HL-60 (cell line): ENCODE measurements around the gene FLYWCH2.
A peak's percentile ranks its signal among the peaks of the same experiment; 100 is the strongest.
"Not testable (repeated sequence)": the region's sequence is repeated elsewhere in the genome, so short reads cannot be mapped to it uniquely, and the experiment has no call there.

Experiments
- DNase-seq, 2 experiments: peaks; one replicate each; pipeline ENCODE4 v3.0.0-alpha.2; 2010 to 2020; ENCODE audit warnings: low read depth in 1 of 2, low spot score in 1 of 2
- H3K27ac ChIP-seq: fragments of 250-450 bp; sonication (Bioruptor Pico); replicated peaks from 2 replicates; pipeline ENCODE4 v1.5.1; 2020; ENCODE audit warnings: mild to moderate bottlenecking, moderate library complexity
- H3K27me3 ChIP-seq: fragments of 250-450 bp; sonication (Bioruptor Pico); 2 replicates; pipeline ENCODE4 v1.5.1; 2021; ENCODE audit warnings: mild to moderate bottlenecking, moderate library complexity; ENCODE audit not compliant: insufficient read depth, poor library complexity, severe bottlenecking
- H3K4me3 ChIP-seq: replicated peaks from 2 replicates; pipeline ENCODE4 v1.5.1; 2011; ENCODE audit warnings: mild to moderate bottlenecking, control low read depth, low read length; ENCODE audit not compliant: insufficient read depth
- GABPA ChIP-seq: IDR thresholded peaks from 2 replicates; pipeline ENCODE4 v1.6.1; 2012; ENCODE audit warnings: low read depth
- POLR2AphosphoS5 ChIP-seq: IDR thresholded peaks from 2 replicates; pipeline ENCODE4 v1.6.1; 2012; ENCODE audit warnings: low read depth
- SPI1 ChIP-seq: IDR thresholded peaks from 2 replicates; pipeline ENCODE4 v1.6.1; 2012; ENCODE audit warnings: low read depth, mild to moderate bottlenecking, borderline replicate concordance
- TF ChIP-seq, protein P1 (sequence below): IDR thresholded peaks from 2 replicates; pipeline ENCODE4 v1.6.1; 2012; ENCODE audit warnings: low read depth; ENCODE audit not compliant: insufficient replicate concordance
- TF ChIP-seq, protein P2 (sequence below): IDR thresholded peaks from one replicate; pipeline ENCODE4 v1.5.1; 2011; ENCODE audit warnings: low read length, control low read depth, inconsistent platforms; ENCODE audit not compliant: insufficient read depth

Gene FLYWCH2

DNA sequence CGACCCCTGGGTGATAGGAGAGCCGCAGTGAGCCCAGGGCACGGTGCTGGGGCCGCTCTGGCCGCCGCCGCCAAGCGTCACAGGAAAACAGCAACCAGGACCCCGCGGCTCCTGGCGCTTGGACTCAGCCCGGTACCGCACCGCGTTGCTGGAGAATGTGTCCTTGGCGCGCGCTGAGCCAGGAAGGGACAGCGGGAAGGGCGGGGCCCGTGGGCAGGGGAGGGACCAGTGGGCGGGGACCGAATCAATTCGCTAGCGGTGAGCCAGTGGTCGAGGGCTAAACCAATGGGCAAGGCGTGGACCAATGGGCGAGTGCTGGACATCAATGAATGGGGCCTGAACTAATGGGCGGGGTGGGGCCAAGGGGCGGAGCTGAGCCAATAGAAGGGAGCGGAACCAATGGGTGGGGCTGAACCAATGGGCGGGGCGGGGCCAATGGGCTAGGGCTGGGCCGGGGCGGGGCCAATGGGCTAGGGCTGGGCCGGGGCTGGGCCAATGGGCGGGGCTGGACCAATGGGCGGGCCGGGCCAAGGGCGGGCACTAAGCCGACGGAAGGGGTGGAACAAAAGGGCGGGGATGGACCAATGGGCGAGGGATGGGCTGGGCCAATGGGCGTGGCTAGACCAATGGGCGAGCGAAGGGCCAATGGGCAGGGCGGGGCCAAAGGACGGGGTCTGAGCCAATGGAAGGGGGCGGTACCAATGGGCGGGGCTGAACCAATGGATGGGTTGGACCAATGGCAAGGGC, 22.4 kb downstream of the FLYWCH2 start:
- TF ChIP-seq SPI1 (no peak), POLR2AphosphoS5 (peak; percentile 98)
- TF ChIP-seq, protein P1, sequence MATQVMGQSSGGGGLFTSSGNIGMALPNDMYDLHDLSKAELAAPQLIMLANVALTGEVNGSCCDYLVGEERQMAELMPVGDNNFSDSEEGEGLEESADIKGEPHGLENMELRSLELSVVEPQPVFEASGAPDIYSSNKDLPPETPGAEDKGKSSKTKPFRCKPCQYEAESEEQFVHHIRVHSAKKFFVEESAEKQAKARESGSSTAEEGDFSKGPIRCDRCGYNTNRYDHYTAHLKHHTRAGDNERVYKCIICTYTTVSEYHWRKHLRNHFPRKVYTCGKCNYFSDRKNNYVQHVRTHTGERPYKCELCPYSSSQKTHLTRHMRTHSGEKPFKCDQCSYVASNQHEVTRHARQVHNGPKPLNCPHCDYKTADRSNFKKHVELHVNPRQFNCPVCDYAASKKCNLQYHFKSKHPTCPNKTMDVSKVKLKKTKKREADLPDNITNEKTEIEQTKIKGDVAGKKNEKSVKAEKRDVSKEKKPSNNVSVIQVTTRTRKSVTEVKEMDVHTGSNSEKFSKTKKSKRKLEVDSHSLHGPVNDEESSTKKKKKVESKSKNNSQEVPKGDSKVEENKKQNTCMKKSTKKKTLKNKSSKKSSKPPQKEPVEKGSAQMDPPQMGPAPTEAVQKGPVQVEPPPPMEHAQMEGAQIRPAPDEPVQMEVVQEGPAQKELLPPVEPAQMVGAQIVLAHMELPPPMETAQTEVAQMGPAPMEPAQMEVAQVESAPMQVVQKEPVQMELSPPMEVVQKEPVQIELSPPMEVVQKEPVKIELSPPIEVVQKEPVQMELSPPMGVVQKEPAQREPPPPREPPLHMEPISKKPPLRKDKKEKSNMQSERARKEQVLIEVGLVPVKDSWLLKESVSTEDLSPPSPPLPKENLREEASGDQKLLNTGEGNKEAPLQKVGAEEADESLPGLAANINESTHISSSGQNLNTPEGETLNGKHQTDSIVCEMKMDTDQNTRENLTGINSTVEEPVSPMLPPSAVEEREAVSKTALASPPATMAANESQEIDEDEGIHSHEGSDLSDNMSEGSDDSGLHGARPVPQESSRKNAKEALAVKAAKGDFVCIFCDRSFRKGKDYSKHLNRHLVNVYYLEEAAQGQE, result peak; percentile 70
- peak overlapping the region; percentile 85 for H3K4me3 ChIP-seq
- DNase-seq, result peak; percentile 99
- H3K27ac ChIP-seq, result peak overlapping the region; percentile 91
- no peaks in the 10 kb centered on the region for H3K27me3 ChIP-seq

DNA sequence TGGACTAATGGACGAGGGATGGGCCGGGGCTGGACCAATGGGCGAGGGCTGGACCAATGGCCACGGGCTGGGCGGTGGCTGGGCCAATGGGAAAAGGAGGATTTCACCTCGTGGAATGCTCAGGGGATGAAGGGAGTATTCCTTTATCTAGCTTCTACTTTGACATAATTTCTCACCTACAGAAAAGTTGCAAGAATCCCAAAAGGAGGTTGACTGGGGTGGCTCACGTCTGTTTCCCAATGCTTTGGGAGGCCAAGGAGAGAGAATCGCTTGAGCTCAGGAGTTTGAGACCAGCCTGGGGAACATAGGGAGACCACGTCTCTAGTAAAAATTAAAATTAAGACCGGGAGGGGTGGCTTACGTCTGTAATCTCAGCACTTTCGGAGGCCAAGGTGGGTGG, 23.0 kb downstream of the FLYWCH2 start:
- no peak for DNase-seq
- TF ChIP-seq GABPA (no peak), POLR2AphosphoS5 (no peak), SPI1 (no peak)
- TF ChIP-seq, protein P2, sequence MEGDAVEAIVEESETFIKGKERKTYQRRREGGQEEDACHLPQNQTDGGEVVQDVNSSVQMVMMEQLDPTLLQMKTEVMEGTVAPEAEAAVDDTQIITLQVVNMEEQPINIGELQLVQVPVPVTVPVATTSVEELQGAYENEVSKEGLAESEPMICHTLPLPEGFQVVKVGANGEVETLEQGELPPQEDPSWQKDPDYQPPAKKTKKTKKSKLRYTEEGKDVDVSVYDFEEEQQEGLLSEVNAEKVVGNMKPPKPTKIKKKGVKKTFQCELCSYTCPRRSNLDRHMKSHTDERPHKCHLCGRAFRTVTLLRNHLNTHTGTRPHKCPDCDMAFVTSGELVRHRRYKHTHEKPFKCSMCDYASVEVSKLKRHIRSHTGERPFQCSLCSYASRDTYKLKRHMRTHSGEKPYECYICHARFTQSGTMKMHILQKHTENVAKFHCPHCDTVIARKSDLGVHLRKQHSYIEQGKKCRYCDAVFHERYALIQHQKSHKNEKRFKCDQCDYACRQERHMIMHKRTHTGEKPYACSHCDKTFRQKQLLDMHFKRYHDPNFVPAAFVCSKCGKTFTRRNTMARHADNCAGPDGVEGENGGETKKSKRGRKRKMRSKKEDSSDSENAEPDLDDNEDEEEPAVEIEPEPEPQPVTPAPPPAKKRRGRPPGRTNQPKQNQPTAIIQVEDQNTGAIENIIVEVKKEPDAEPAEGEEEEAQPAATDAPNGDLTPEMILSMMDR, result no peak
- TF ChIP-seq, protein P1, result no peak
- Histone ChIP-seq H3K4me3 (no peak overlapping the region), H3K27ac (no peak overlapping the region), H3K27me3 (no peaks in the 10 kb centered on the region)

DNA sequence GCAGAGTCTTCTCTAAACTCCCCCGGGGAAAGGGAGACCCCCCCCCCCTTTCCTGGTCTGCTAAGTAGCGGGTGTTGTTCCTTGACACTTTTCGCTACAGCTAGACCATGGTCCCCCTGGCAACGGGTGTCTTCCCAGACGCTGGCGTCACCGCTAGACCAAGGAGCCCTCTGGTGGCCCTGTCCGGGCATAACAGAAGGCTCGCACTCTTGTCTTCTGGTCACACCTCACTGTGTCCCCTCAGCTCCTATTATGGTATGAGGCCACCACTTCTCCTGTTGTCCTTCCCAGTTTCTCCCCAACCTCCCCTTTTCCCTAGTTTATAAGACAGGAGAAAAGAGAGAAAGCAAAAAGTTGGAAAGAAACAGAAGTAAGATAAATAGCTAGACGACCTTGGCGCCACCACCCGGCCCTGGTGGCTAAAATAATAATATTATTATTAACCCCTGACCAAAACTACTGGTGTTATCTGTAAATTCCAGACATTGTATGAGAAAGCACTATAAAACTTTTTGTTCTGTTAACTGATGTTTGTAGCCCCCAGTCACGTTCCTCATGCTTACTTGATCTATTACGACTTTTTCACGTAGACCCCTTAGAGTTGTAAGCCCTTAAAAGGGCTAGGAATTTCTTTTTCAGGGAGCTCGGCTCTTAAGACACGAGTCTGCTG, 24.2 kb downstream of the FLYWCH2 start:
- peak in 1 of 2 experiments; percentile 69 for DNase-seq
- H3K27ac ChIP-seq, H3K4me3 ChIP-seq, H3K27me3 ChIP-seq: not testable (repeated sequence)

DNA sequence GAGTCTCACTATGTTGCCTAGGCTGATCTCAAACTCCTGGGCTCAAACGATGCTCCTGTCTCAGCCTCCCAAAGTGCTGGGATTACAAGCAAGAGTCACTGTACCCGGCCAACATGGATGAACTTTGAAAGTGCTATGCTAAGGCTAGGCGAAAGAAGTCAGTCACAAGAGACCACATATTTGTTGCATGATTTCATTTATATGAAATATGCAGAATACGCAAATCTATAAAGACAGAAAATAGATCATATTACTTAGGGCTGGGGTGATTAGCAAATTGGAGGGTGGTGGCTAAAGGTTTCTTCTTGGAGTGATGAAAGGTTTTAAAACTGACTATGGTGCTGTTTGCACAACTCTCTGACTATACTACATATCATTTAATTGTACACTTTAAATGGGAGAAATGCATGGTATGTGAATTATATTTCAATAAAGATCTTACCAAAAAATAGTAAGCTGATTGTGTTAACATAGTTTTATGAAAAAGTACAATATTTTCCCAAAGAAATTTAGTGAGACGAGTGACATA, 27.5 kb downstream of the FLYWCH2 start:
- no peak for DNase-seq
- Histone ChIP-seq H3K4me3 (no peak overlapping the region), H3K27me3 (no peaks in the 10 kb centered on the region), H3K27ac (no peak overlapping the region)
- TF ChIP-seq POLR2AphosphoS5, result no peak
- no peak for TF ChIP-seq SPI1
- no peak for TF ChIP-seq GABPA
- TF ChIP-seq, protein P1, result no peak
- TF ChIP-seq, protein P2, result no peak
